ENCODE results near the gene ELL2.
"Not testable (repeated sequence)": the region's sequence is repeated elsewhere in the genome, so short reads cannot be mapped to it uniquely, and the experiment has no call there.

ELL2 gene

GRCh38 chr5:95836971-95837370 lies 124.7 kb downstream of the ELL2 start:
- DNase-seq: not testable (repeated sequence)

GRCh38 chr5:95836544-95836943 lies 125.1 kb downstream of the ELL2 start:
- DNase-seq: no peak

GRCh38 chr5:95835682-95836385 lies 125.8 kb downstream of the ELL2 start:
- DNase-seq: no peak
